Measurements from ENCODE around the gene KLHL29. TPM values are rescaled to one million over a fixed set of nuclear protein-coding genes. Genes with fewer than 3 reads are reported as not detected.

The KLHL29 gene
- total RNA-seq, 1 donor: 1.0 TPM

- no peaks in the 10 kb centered on the region for H3K27me3 ChIP-seq (ENCODE audit: insufficient read depth, low read length)
- H3K9me3 ChIP-seq (ENCODE audit: low read depth, low read length): no peaks in the 10 kb centered on the region
- H3K4me1 ChIP-seq (ENCODE audit: insufficient read depth, low read length): peaks cover 12% of the 10 kb centered on the region
- H3K4me3 ChIP-seq (ENCODE audit: low read length): no peak overlapping the region
These were observed 14.8 kb downstream of the KLHL29 start for GRCh38 chr2:23399674-23400261.

- H3K4me3 ChIP-seq (ENCODE audit: low read length): no peak overlapping the region
- H3K9me3 ChIP-seq (ENCODE audit: low read depth, low read length): no peaks in the 10 kb centered on the region
- peaks cover 13% of the 10 kb centered on the region for H3K4me1 ChIP-seq (ENCODE audit: insufficient read depth, low read length)
- no peaks in the 10 kb centered on the region for H3K27me3 ChIP-seq (ENCODE audit: insufficient read depth, low read length)
These were observed 15.7 kb downstream of the KLHL29 start for GRCh38 chr2:23400703-23401102.

- Histone ChIP-seq H3K4me3 (ENCODE audit: low read length) (no peak overlapping the region), H3K9me3 (ENCODE audit: low read depth, low read length) (no peaks in the 10 kb centered on the region), H3K4me1 (ENCODE audit: insufficient read depth, low read length) (peaks cover 13% of the 10 kb centered on the region), H3K27me3 (ENCODE audit: insufficient read depth, low read length) (no peaks in the 10 kb centered on the region)
These were observed 16.6 kb downstream of the KLHL29 start for GRCh38 chr2:23401427-23402204.

GRCh38 chr2:23402205-23402740 is 17.3 kb downstream of the KLHL29 start:
- peaks cover 13% of the 10 kb centered on the region for H3K4me1 ChIP-seq (ENCODE audit: insufficient read depth, low read length)
- no peak overlapping the region for H3K4me3 ChIP-seq (ENCODE audit: low read length)
- H3K9me3 ChIP-seq (ENCODE audit: low read depth, low read length): no peaks in the 10 kb centered on the region
- no peaks in the 10 kb centered on the region for H3K27me3 ChIP-seq (ENCODE audit: insufficient read depth, low read length)

- Histone ChIP-seq H3K9me3 (ENCODE audit: low read depth, low read length) (no peaks in the 10 kb centered on the region), H3K4me1 (ENCODE audit: insufficient read depth, low read length) (peaks cover 13% of the 10 kb centered on the region), H3K27me3 (ENCODE audit: insufficient read depth, low read length) (no peaks in the 10 kb centered on the region), H3K4me3 (ENCODE audit: low read length) (no peak overlapping the region)
These were observed 19.4 kb downstream of the KLHL29 start for GRCh38 chr2:23404426-23404825.

GRCh38 chr2:23409248-23409647 is 24.3 kb downstream of the KLHL29 start:
- Histone ChIP-seq H3K4me1 (ENCODE audit: insufficient read depth, low read length) (peaks cover 6% of the 10 kb centered on the region), H3K4me3 (ENCODE audit: low read length) (no peak overlapping the region), H3K27me3 (ENCODE audit: insufficient read depth, low read length) (no peaks in the 10 kb centered on the region), H3K9me3 (ENCODE audit: low read depth, low read length) (no peaks in the 10 kb centered on the region)

- no peaks in the 10 kb centered on the region for H3K4me1 ChIP-seq (ENCODE audit: insufficient read depth, low read length)
- H3K4me3 ChIP-seq (ENCODE audit: low read length): no peak overlapping the region
- no peaks in the 10 kb centered on the region for H3K27me3 ChIP-seq (ENCODE audit: insufficient read depth, low read length)
- H3K9me3 ChIP-seq (ENCODE audit: low read depth, low read length): no peaks in the 10 kb centered on the region
These were observed 25.6 kb downstream of the KLHL29 start for GRCh38 chr2:23410596-23410995.

GRCh38 chr2:23411752-23412431 is 26.9 kb downstream of the KLHL29 start:
- H3K27me3 ChIP-seq (ENCODE audit: insufficient read depth, low read length): no peaks in the 10 kb centered on the region
- no peaks in the 10 kb centered on the region for H3K9me3 ChIP-seq (ENCODE audit: low read depth, low read length)
- no peak overlapping the region for H3K4me3 ChIP-seq (ENCODE audit: low read length)
- no peaks in the 10 kb centered on the region for H3K4me1 ChIP-seq (ENCODE audit: insufficient read depth, low read length)

- Histone ChIP-seq H3K4me3 (ENCODE audit: low read length) (no peak overlapping the region), H3K9me3 (ENCODE audit: low read depth, low read length) (no peaks in the 10 kb centered on the region), H3K27me3 (ENCODE audit: insufficient read depth, low read length) (no peaks in the 10 kb centered on the region), H3K4me1 (ENCODE audit: insufficient read depth, low read length) (no peaks in the 10 kb centered on the region)
These were observed 27.7 kb downstream of the KLHL29 start for GRCh38 chr2:23412556-23413155.

- no peak overlapping the region for H3K4me3 ChIP-seq (ENCODE audit: low read length)
- no peaks in the 10 kb centered on the region for H3K27me3 ChIP-seq (ENCODE audit: insufficient read depth, low read length)
- no peaks in the 10 kb centered on the region for H3K4me1 ChIP-seq (ENCODE audit: insufficient read depth, low read length)
These were observed 28.7 kb downstream of the KLHL29 start for GRCh38 chr2:23413641-23414040.

GRCh38 chr2:23414106-23414505 is 29.1 kb downstream of the KLHL29 start:
- Histone ChIP-seq H3K9me3 (ENCODE audit: low read depth, low read length) (no peaks in the 10 kb centered on the region), H3K27me3 (ENCODE audit: insufficient read depth, low read length) (no peaks in the 10 kb centered on the region), H3K4me1 (ENCODE audit: insufficient read depth, low read length) (no peaks in the 10 kb centered on the region), H3K4me3 (ENCODE audit: low read length) (no peak overlapping the region)

More at GRCh38 chr2:23413641-23414040, 28.7 kb downstream of the KLHL29 start:
- no peaks in the 10 kb centered on the region for H3K9me3 ChIP-seq (ENCODE audit: low read depth, low read length)

- Histone ChIP-seq H3K27me3 (ENCODE audit: insufficient read depth, low read length) (no peaks in the 10 kb centered on the region), H3K4me3 (ENCODE audit: low read length) (no peak overlapping the region), H3K4me1 (ENCODE audit: insufficient read depth, low read length) (no peaks in the 10 kb centered on the region), H3K9me3 (ENCODE audit: low read depth, low read length) (no peaks in the 10 kb centered on the region)
These were observed 29.9 kb downstream of the KLHL29 start for GRCh38 chr2:23414871-23415270.

- Histone ChIP-seq H3K4me1 (ENCODE audit: insufficient read depth, low read length) (no peaks in the 10 kb centered on the region), H3K9me3 (ENCODE audit: low read depth, low read length) (no peaks in the 10 kb centered on the region), H3K4me3 (ENCODE audit: low read length) (no peak overlapping the region), H3K27me3 (ENCODE audit: insufficient read depth, low read length) (no peaks in the 10 kb centered on the region)
These were observed 32.3 kb downstream of the KLHL29 start for GRCh38 chr2:23417310-23417709.

- no peaks in the 10 kb centered on the region for H3K4me1 ChIP-seq (ENCODE audit: insufficient read depth, low read length)
- H3K27me3 ChIP-seq (ENCODE audit: insufficient read depth, low read length): no peaks in the 10 kb centered on the region
- H3K4me3 ChIP-seq (ENCODE audit: low read length): no peak overlapping the region
- H3K9me3 ChIP-seq (ENCODE audit: low read depth, low read length): no peaks in the 10 kb centered on the region
These were observed 33.1 kb downstream of the KLHL29 start for GRCh38 chr2:23418056-23418455.

GRCh38 chr2:23418461-23418911 is 33.5 kb downstream of the KLHL29 start:
- no peaks in the 10 kb centered on the region for H3K27me3 ChIP-seq (ENCODE audit: insufficient read depth, low read length)
- no peak overlapping the region for H3K4me3 ChIP-seq (ENCODE audit: low read length)
- H3K4me1 ChIP-seq (ENCODE audit: insufficient read depth, low read length): no peaks in the 10 kb centered on the region
- no peaks in the 10 kb centered on the region for H3K9me3 ChIP-seq (ENCODE audit: low read depth, low read length)
